ENCODE measurements around the gene CT47C1.

Gene CT47C1

DNA sequence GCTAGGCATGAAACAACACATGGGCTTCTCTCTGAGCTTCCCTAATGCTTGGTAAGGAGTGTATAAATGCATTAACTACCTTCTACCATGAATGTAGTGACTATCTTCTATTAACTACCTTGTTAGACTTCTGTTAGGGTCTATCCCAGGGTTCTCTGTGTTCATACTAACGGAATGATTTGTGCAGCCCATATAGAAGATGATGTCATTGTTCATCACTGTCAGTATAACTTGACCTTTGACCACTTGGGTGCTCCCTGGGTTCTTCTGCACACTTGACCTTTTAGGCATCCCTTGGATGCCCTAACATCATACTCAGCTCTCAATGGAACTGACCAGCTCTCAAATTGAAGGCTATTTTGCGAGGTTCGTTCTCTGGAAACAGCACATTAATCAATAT lies 30.8 kb upstream of the CT47C1 start:
- Histone ChIP-seq H3K4me2 (ENCODE audit: low read length) (no peak overlapping the region), H3K36me3 (ENCODE audit: insufficient read depth, low read length) (no peaks in the 10 kb centered on the region), H3K27me3 (ENCODE audit: insufficient read depth, low read length) (no peaks in the 10 kb centered on the region), H3K4me1 (ENCODE audit: insufficient read depth, low read length, severe bottlenecking) (no peaks in the 10 kb centered on the region), H3K9me2 (ENCODE audit: low read depth, low read length) (no peaks in the 10 kb centered on the region), H3K4me3 (ENCODE audit: low read depth, low read length, poor library complexity, severe bottlenecking) (no peak overlapping the region), H4K20me1 (ENCODE audit: insufficient read depth, low read length) (no peaks in the 10 kb centered on the region), H2AFZ (ENCODE audit: low read length) (no peak overlapping the region), H3F3A (ENCODE audit: insufficient read depth, low read length) (no peaks in the 10 kb centered on the region), H3K9ac (ENCODE audit: low read length) (no peak overlapping the region), H3K9me3 (ENCODE audit: low read length) (no peaks in the 10 kb centered on the region), H3K27ac (ENCODE audit: low read depth, low read length, poor library complexity, severe bottlenecking) (no peak overlapping the region), H3K79me2 (ENCODE audit: insufficient read depth, low read length) (no peaks in the 10 kb centered on the region)
- TF ChIP-seq EZH2 (IDR thresholded peaks at IDR 0.05; ENCODE audit: borderline replicate concordance, low read length) (no peak), CTCF (IDR thresholded peaks at IDR 0.05; ENCODE audit: low read length) (no peak)

DNA sequence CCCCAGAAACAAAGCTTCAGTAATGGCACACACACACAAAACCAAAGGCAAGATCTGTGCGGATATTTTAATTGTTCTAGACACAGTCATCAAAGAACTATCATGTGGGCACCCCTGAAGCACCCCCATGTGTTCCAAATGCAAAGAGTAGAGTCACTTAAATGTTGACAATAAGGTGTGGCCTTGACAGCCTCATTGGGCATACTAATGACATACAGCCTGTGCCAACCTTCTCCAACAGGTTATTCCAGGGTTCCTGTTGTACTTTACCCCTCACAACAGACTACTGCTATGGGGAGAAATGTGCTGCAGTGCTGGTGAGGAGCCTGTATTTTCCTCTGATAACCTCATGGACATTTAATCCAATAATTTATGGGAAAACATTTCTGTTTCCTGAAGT lies 29.8 kb upstream of the CT47C1 start:
- Histone ChIP-seq H3K4me1 (ENCODE audit: insufficient read depth, low read length, severe bottlenecking) (no peaks in the 10 kb centered on the region), H3K9ac (ENCODE audit: low read length) (no peak overlapping the region), H3K9me2 (ENCODE audit: low read depth, low read length) (no peaks in the 10 kb centered on the region), H3K27me3 (ENCODE audit: insufficient read depth, low read length) (no peaks in the 10 kb centered on the region), H2AFZ (ENCODE audit: low read length) (no peak overlapping the region), H3K27ac (ENCODE audit: low read depth, low read length, poor library complexity, severe bottlenecking) (no peak overlapping the region), H3K9me3 (ENCODE audit: low read length) (no peaks in the 10 kb centered on the region), H3K4me3 (ENCODE audit: low read depth, low read length, poor library complexity, severe bottlenecking) (no peak overlapping the region), H4K20me1 (ENCODE audit: insufficient read depth, low read length) (no peaks in the 10 kb centered on the region), H3K4me2 (ENCODE audit: low read length) (no peak overlapping the region), H3F3A (ENCODE audit: insufficient read depth, low read length) (no peaks in the 10 kb centered on the region), H3K36me3 (ENCODE audit: insufficient read depth, low read length) (no peaks in the 10 kb centered on the region), H3K79me2 (ENCODE audit: insufficient read depth, low read length) (no peaks in the 10 kb centered on the region)
- TF ChIP-seq EZH2 (IDR thresholded peaks at IDR 0.05; ENCODE audit: borderline replicate concordance, low read length) (no peak), CTCF (IDR thresholded peaks at IDR 0.05; ENCODE audit: low read length) (no peak)

DNA sequence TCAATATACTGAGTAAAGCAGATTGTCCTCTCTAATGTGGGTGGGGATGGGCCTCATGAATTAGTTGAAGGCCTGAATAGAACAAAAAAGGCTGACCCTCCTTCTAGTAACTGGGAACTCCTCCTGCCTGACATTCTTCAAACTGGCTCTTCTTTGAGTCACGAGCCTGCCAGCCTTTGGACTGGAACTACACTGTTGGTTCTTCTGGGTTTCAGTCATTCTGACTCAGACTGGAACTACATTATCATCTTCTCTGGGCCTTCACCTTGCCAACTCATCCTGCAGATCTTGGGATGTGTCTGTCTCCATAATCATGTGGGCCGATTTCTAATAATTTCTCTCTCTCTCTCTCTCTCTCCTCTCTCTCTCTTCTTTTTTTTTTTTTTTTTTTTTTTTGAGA lies 26.9 kb upstream of the CT47C1 start:
- no peak overlapping the region for H3K9ac ChIP-seq (ENCODE audit: low read length)
- no peak overlapping the region for H3K4me2 ChIP-seq (ENCODE audit: low read length)
- no peaks in the 10 kb centered on the region for H3K9me2 ChIP-seq (ENCODE audit: low read depth, low read length)
- H2AFZ ChIP-seq (ENCODE audit: low read length) = no peak overlapping the region
- no peak for TF ChIP-seq EZH2 (IDR thresholded peaks at IDR 0.05; ENCODE audit: borderline replicate concordance, low read length)
- no peak for TF ChIP-seq CTCF (IDR thresholded peaks at IDR 0.05; ENCODE audit: low read length)
- no peak overlapping the region for H3K27ac ChIP-seq (ENCODE audit: low read depth, low read length, poor library complexity, severe bottlenecking)
- H4K20me1 ChIP-seq (ENCODE audit: insufficient read depth, low read length) = no peaks in the 10 kb centered on the region
- H3K36me3 ChIP-seq (ENCODE audit: insufficient read depth, low read length) = no peaks in the 10 kb centered on the region
- no peaks in the 10 kb centered on the region for H3K27me3 ChIP-seq (ENCODE audit: insufficient read depth, low read length)
- no peak overlapping the region for H3K4me3 ChIP-seq (ENCODE audit: low read depth, low read length, poor library complexity, severe bottlenecking)
- H3K9me3 ChIP-seq (ENCODE audit: low read length) = no peaks in the 10 kb centered on the region
- H3F3A ChIP-seq (ENCODE audit: insufficient read depth, low read length) = no peaks in the 10 kb centered on the region
- H3K4me1 ChIP-seq (ENCODE audit: insufficient read depth, low read length, severe bottlenecking) = no peaks in the 10 kb centered on the region
- H3K79me2 ChIP-seq (ENCODE audit: insufficient read depth, low read length) = no peaks in the 10 kb centered on the region
